Liver (tissue), 3 donors: ENCODE data around the gene IPPK.

Experiments
- EGR1 ChIP-seq, 2 donors: IDR thresholded peaks; 2 replicates each; pipeline ENCODE4 v1.6.1; 2016 to 2018; ENCODE audit warnings: antibody characterized with exemption in 2 of 2, low read depth in 2 of 2
- FOXA1 ChIP-seq: IDR thresholded peaks from 2 replicates; pipeline ENCODE4 v1.6.1; 2016; ENCODE audit warnings: antibody characterized with exemption
- GABPA ChIP-seq, 2 donors: IDR thresholded peaks in 1 of 2; conservative IDR thresholded peaks in 1 of 2; 2 replicates each; pipeline ENCODE4 v1.6.1; 2016; ENCODE audit warnings: antibody characterized with exemption in 2 of 2, mild to moderate bottlenecking in 1 of 2, moderate library complexity in 1 of 2
- JUND ChIP-seq, 2 donors: IDR thresholded peaks; 2 replicates each; pipeline ENCODE4 v1.6.1; 2016; ENCODE audit warnings: antibody characterized with exemption in 2 of 2
- NR2F2 ChIP-seq: IDR thresholded peaks from 2 replicates; pipeline ENCODE4 v1.6.1; 2016; ENCODE audit warnings: antibody characterized with exemption
- RAD21 ChIP-seq, 2 donors: IDR thresholded peaks; 2 replicates each; pipeline ENCODE4 v1.6.1; 2016; ENCODE audit warnings: antibody characterized with exemption in 2 of 2, mild to moderate bottlenecking in 2 of 2
- SP1 ChIP-seq: IDR thresholded peaks from 2 replicates; pipeline ENCODE4 v1.6.1; 2018; ENCODE audit warnings: antibody characterized with exemption, mild to moderate bottlenecking
- YY1 ChIP-seq: IDR thresholded peaks from 2 replicates; pipeline ENCODE4 v1.6.1; 2016; ENCODE audit warnings: antibody characterized with exemption, mild to moderate bottlenecking
- TF ChIP-seq, protein P1 (sequence below): fragments of 150-350 bp; IDR thresholded peaks from 2 replicates; pipeline ENCODE4 v1.5.1; 2017; ENCODE audit warnings: improper control_type of control experiment, low read depth, low read length; ENCODE audit not compliant: missing input control
- TF ChIP-seq, protein P2 (sequence below): IDR thresholded peaks from 2 replicates; pipeline ENCODE4 v1.6.1; 2016; ENCODE audit warnings: antibody characterized with exemption
- TF ChIP-seq, protein P3 (sequence below): IDR thresholded peaks from 2 replicates; pipeline ENCODE4 v1.6.1; 2016; ENCODE audit warnings: antibody characterized with exemption
- TF ChIP-seq, protein P4 (sequence below): IDR thresholded peaks from 2 replicates; pipeline ENCODE4 v1.6.1; 2016; ENCODE audit warnings: antibody characterized with exemption, mild to moderate bottlenecking
- donor health status: healthy.
- donor health status: healthy.

DNA sequence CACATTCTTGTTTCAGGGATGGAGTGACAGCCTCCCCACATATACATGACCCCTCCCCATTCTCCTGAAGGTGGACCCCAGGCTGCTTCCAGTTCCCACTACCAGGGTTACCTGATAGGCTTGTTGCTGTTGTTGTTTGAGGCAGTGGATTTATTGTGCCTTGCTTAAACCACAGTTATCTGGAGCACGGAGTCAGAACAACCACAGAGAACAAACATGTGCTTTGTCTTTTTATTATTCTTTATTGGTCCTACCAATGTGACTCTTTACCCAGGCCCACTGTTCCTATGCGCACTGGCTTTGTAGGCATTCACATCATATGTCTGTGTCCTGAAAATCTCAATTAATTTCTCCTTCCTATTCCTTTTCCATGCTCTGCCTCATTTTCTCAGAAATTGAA, 41.2 kb upstream of the IPPK start:
- TF ChIP-seq, protein P1, sequence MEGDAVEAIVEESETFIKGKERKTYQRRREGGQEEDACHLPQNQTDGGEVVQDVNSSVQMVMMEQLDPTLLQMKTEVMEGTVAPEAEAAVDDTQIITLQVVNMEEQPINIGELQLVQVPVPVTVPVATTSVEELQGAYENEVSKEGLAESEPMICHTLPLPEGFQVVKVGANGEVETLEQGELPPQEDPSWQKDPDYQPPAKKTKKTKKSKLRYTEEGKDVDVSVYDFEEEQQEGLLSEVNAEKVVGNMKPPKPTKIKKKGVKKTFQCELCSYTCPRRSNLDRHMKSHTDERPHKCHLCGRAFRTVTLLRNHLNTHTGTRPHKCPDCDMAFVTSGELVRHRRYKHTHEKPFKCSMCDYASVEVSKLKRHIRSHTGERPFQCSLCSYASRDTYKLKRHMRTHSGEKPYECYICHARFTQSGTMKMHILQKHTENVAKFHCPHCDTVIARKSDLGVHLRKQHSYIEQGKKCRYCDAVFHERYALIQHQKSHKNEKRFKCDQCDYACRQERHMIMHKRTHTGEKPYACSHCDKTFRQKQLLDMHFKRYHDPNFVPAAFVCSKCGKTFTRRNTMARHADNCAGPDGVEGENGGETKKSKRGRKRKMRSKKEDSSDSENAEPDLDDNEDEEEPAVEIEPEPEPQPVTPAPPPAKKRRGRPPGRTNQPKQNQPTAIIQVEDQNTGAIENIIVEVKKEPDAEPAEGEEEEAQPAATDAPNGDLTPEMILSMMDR = no peak
- no peak for TF ChIP-seq YY1
- no peak for TF ChIP-seq FOXA1
- no peak for TF ChIP-seq EGR1 (IDR thresholded peaks at IDR 0.05; ENCODE audit: low read depth in 2 of 2)
- no peak for TF ChIP-seq JUND (IDR thresholded peaks at IDR 0.05)
- TF ChIP-seq, protein P2, sequence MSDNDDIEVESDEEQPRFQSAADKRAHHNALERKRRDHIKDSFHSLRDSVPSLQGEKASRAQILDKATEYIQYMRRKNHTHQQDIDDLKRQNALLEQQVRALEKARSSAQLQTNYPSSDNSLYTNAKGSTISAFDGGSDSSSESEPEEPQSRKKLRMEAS = no peak
- TF ChIP-seq, protein P3, sequence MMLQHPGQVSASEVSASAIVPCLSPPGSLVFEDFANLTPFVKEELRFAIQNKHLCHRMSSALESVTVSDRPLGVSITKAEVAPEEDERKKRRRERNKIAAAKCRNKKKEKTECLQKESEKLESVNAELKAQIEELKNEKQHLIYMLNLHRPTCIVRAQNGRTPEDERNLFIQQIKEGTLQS = no peak
- TF ChIP-seq, protein P4, sequence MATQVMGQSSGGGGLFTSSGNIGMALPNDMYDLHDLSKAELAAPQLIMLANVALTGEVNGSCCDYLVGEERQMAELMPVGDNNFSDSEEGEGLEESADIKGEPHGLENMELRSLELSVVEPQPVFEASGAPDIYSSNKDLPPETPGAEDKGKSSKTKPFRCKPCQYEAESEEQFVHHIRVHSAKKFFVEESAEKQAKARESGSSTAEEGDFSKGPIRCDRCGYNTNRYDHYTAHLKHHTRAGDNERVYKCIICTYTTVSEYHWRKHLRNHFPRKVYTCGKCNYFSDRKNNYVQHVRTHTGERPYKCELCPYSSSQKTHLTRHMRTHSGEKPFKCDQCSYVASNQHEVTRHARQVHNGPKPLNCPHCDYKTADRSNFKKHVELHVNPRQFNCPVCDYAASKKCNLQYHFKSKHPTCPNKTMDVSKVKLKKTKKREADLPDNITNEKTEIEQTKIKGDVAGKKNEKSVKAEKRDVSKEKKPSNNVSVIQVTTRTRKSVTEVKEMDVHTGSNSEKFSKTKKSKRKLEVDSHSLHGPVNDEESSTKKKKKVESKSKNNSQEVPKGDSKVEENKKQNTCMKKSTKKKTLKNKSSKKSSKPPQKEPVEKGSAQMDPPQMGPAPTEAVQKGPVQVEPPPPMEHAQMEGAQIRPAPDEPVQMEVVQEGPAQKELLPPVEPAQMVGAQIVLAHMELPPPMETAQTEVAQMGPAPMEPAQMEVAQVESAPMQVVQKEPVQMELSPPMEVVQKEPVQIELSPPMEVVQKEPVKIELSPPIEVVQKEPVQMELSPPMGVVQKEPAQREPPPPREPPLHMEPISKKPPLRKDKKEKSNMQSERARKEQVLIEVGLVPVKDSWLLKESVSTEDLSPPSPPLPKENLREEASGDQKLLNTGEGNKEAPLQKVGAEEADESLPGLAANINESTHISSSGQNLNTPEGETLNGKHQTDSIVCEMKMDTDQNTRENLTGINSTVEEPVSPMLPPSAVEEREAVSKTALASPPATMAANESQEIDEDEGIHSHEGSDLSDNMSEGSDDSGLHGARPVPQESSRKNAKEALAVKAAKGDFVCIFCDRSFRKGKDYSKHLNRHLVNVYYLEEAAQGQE = no peak
- no peak for TF ChIP-seq NR2F2
- no peak for TF ChIP-seq SP1
- TF ChIP-seq GABPA (IDR thresholded peaks at IDR 0.05 in 1 of 2, conservative IDR thresholded peaks at IDR 0.05 in 1 of 2) = no peak
- TF ChIP-seq RAD21 (IDR thresholded peaks at IDR 0.05) = no peak
